Activated CD8-positive, alpha-beta memory T cell treated with anti-CD3 and anti-CD28 coated beads for 48 hours (primary cell): ENCODE data around the gene NRXN3.
"Not testable (repeated sequence)": the region's sequence is repeated elsewhere in the genome, so short reads cannot be mapped to it uniquely, and the experiment has no call there.

Source experiments
- DNase-seq, 3 experiments: peaks; one replicate each; pipeline ENCODE4 v3.0.0-alpha.2; 2020; ENCODE audit warnings: low read depth in 2 of 3, low spot score in 2 of 3

Gene NRXN3

GRCh38 chr14:78479127-78479780 is 309.1 kb downstream of the NRXN3 start:
- DNase-seq, result no peak

GRCh38 chr14:78484028-78484427 is 313.9 kb downstream of the NRXN3 start:
- no peak for DNase-seq

- DNase-seq, result no peak
Measured at GRCh38 chr14:78486081-78486480, 315.9 kb downstream of the NRXN3 start.

GRCh38 chr14:78486621-78487020 is 316.4 kb downstream of the NRXN3 start:
- DNase-seq, result no peak

- DNase-seq, result not testable (repeated sequence)
Measured at GRCh38 chr14:78487573-78487972, 317.4 kb downstream of the NRXN3 start.

- no peak for DNase-seq
Measured at GRCh38 chr14:78488938-78489337, 318.8 kb downstream of the NRXN3 start.

- no peak for DNase-seq
Measured at GRCh38 chr14:78491048-78491447, 320.9 kb downstream of the NRXN3 start.

GRCh38 chr14:78498062-78498595 is 328.0 kb downstream of the NRXN3 start:
- no peak for DNase-seq

- DNase-seq, result no peak
Measured at GRCh38 chr14:78501909-78502308, 331.7 kb downstream of the NRXN3 start.

GRCh38 chr14:78508023-78508422 is 337.9 kb downstream of the NRXN3 start:
- no peak for DNase-seq

- DNase-seq, result no peak
Measured at GRCh38 chr14:78509516-78509915, 339.3 kb downstream of the NRXN3 start.

- DNase-seq, result no peak
Measured at GRCh38 chr14:78512021-78512420, 341.8 kb downstream of the NRXN3 start.

- DNase-seq, result no peak
Measured at GRCh38 chr14:78519863-78520262, 349.7 kb downstream of the NRXN3 start.

GRCh38 chr14:78524196-78524595 is 354.0 kb downstream of the NRXN3 start:
- no peak for DNase-seq

GRCh38 chr14:78524766-78525165 is 354.6 kb downstream of the NRXN3 start:
- DNase-seq, result no peak

- no peak for DNase-seq
Measured at GRCh38 chr14:78530078-78530477, 359.9 kb downstream of the NRXN3 start.

GRCh38 chr14:78534141-78534540 is 364.0 kb downstream of the NRXN3 start:
- DNase-seq, result no peak

- no peak for DNase-seq
Measured at GRCh38 chr14:78535041-78535440, 364.9 kb downstream of the NRXN3 start.

- DNase-seq, result not testable (repeated sequence)
Measured at GRCh38 chr14:78541788-78542187, 371.6 kb downstream of the NRXN3 start.

- no peak for DNase-seq
Measured at GRCh38 chr14:78543433-78543832, 373.3 kb downstream of the NRXN3 start.

GRCh38 chr14:78561074-78561473 is 390.9 kb downstream of the NRXN3 start:
- no peak for DNase-seq

GRCh38 chr14:78566026-78566858 is 396.1 kb downstream of the NRXN3 start:
- DNase-seq, result peak; percentile 16 to 49 (median 23)
